ENCODE results near the gene DYRK4. TPM values are rescaled to one million over a fixed set of nuclear protein-coding genes. Genes with fewer than 3 reads are reported as not detected.

DYRK4 gene
- total RNA-seq, 1 experiment from 2014 or later = 13.3 TPM

- intact Hi-C loops (cut with micrococcal nuclease; ENCODE audit: unreplicated experiment) (no loop called here), in situ Hi-C loops (cut with HindIII; ENCODE audit: low pct_unique_long_range_greater_than_20kb, low sequenced_read_pairs) (no loop called here)
- H3K4me1 ChIP-seq (ENCODE audit: control insufficient read depth, insufficient read depth, low read length) = no peaks in the 10 kb centered on the region; the same call in 1 of the 2 replicates
- BruUV-seq (replicated peaks) = no TSS peak
- H3K36me3 ChIP-seq (ENCODE audit: control insufficient read depth, insufficient read depth, low read length) = no peaks in the 10 kb centered on the region
- ChIA-PET POLR2A (no interaction called here), CTCF (no interaction called here)
- no peaks in the 10 kb centered on the region for H3K9me3 ChIP-seq (ENCODE audit: control insufficient read depth, insufficient read depth, low read depth, low read length)
- ATAC-seq (no peak), DNase-seq (ENCODE audit: low read depth, low spot score) (no peak)
- H3K27ac ChIP-seq (ENCODE audit: low read length) = no peak overlapping the region
- no peak overlapping the region for H3K4me3 ChIP-seq (ENCODE audit: low read depth in 2 of 2, low read length in 2 of 2)
- no peaks in the 10 kb centered on the region for H3K27me3 ChIP-seq (ENCODE audit: control insufficient read depth, insufficient read depth, low read length)
- TF ChIP-seq POLR2AphosphoS5 (IDR thresholded peaks at IDR 0.05; ENCODE audit: low read depth, low read length) = no peak
- TF ChIP-seq TCF7L2 (IDR thresholded peaks at IDR 0.05; ENCODE audit: low read depth, low read length) = no peak
- TF ChIP-seq CTCF (IDR thresholded peaks at IDR 0.05) = no peak
- no peak for TF ChIP-seq REST (IDR thresholded peaks at IDR 0.05; ENCODE audit: insufficient read depth in 1 of 2, low read depth in 2 of 2, low read length in 1 of 2)
- no peak for TF ChIP-seq SIN3A (IDR thresholded peaks at IDR 0.05; ENCODE audit: borderline replicate concordance, insufficient read depth, low read depth, low read length)
Observed at GRCh38 chr12:4610481-4610880, 48.5 kb downstream of the DYRK4 start.

GRCh38 chr12:4615667-4616066 lies 53.7 kb downstream of the DYRK4 start:
- CTCF ChIA-PET = no interaction called here
- no TSS peak for BruUV-seq (replicated peaks)
- POLR2A ChIA-PET = no interaction called here
- no peaks in the 10 kb centered on the region for H3K4me1 ChIP-seq (ENCODE audit: control insufficient read depth, insufficient read depth, low read length)
- no peak overlapping the region for H3K4me3 ChIP-seq (ENCODE audit: low read depth in 2 of 2, low read length in 2 of 2)
- no peak for TF ChIP-seq REST (IDR thresholded peaks at IDR 0.05; ENCODE audit: insufficient read depth in 1 of 2, low read depth in 2 of 2, low read length in 1 of 2)
- no peak for TF ChIP-seq TCF7L2 (IDR thresholded peaks at IDR 0.05; ENCODE audit: low read depth, low read length)
- TF ChIP-seq CTCF (IDR thresholded peaks at IDR 0.05) = no peak
- no peak for TF ChIP-seq POLR2AphosphoS5 (IDR thresholded peaks at IDR 0.05; ENCODE audit: low read depth, low read length)
- no peak for TF ChIP-seq SIN3A (IDR thresholded peaks at IDR 0.05; ENCODE audit: borderline replicate concordance, insufficient read depth, low read depth, low read length)
- in situ Hi-C loops (cut with HindIII; ENCODE audit: low pct_unique_long_range_greater_than_20kb, low sequenced_read_pairs) = no loop called here
- H3K36me3 ChIP-seq (ENCODE audit: control insufficient read depth, insufficient read depth, low read length) = no peaks in the 10 kb centered on the region
- H3K9me3 ChIP-seq (ENCODE audit: control insufficient read depth, insufficient read depth, low read depth, low read length) = no peaks in the 10 kb centered on the region
- DNase-seq (ENCODE audit: low read depth, low spot score) (no peak), ATAC-seq (no peak)
- H3K27me3 ChIP-seq (ENCODE audit: control insufficient read depth, insufficient read depth, low read length) = no peaks in the 10 kb centered on the region
- H3K27ac ChIP-seq (ENCODE audit: low read length) = no peak overlapping the region
- intact Hi-C loops (cut with micrococcal nuclease; ENCODE audit: unreplicated experiment) = no loop called here

Measured in Panc1 (cell line).